ENCODE measurements around the gene IRF4. TPM values are rescaled to one million over a fixed set of nuclear protein-coding genes. Genes with fewer than 3 reads are reported as not detected.

Gene IRF4
- total and polyA plus RNA-seq, 3 donors from 2014 or later, result 1.8 to 7.4 (median 3.7) TPM

DNA sequence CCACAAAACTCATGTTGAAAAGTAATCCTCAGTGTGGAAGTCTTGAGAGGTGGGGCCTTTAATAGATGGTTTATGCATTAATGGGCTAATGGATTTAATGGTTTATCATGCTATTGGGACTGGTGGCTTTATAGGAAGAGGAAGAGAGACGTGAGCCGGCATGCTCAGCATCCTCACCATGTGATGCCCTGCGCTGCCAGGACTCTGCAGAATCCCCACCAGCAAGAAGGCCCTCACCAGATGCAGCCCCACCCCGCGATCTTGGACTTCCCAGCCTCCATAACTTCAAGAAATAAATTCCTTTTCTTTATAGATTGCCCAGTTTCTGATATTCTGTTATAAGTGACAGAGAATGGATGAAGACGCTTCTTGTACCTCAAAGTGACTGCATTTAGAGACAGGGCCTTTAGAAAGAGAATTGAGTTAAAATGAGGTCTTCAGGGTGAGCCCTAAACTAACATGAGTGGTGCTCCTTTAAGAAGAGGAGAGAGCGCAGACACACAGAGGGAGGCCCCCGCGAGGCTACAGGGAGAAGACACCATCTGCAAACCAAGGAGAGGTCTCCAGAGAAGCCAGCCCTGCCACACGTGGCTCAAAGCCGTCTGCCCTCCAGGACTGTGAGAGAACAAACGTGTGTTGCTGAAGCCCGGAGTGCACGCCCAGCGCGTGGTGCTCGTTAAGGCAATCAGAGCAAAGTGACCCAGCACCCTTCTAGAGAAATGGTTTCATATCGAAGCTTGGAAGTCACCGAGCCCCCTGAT is 56.9 kb downstream of the IRF4 start:
- H3K27me3 ChIP-seq, result no peaks in the 10 kb centered on the region
- TF ChIP-seq CTCF (IDR thresholded peaks at IDR 0.05) (no peak), POLR2A (IDR thresholded peaks at IDR 0.05) (no peak)
- DNase-seq, result peak; percentile 9
- intact Hi-C loops (cut with DNase I; ENCODE audit: low total_unique reads), result no loop called here
- peaks cover 12% of the 10 kb centered on the region for H3K4me1 ChIP-seq
- H3K9me3 ChIP-seq, result no peaks in the 10 kb centered on the region
- no peaks in the 10 kb centered on the region for H3K36me3 ChIP-seq (ENCODE audit: low read depth, missing control alignments)
- H3K4me3 ChIP-seq, result no peak overlapping the region
- 73 to 81% methylated on average over 10 to 19 of the region's 19 CpGs for WGBS, 2 donors
- no peak overlapping the region for H3K27ac ChIP-seq

DNA sequence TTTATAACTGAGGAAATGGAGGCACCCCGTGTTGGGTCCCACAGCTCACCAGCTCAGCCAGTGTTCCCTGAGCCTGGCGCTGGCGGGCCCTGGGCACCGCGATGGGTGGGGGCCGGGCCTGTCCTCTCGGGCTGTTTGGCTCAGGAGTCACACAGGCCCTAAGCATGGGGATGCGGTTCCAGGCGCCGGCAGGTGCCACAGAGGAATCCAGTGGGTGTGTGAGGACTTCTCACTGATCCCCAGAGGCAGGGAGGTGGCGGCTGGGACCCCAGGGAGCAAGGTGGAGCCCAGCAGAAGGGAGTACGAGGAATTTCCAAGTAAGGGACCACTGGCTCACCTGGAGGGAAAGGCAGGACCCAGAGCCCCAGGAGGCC is 57.5 kb downstream of the IRF4 start:
- Histone ChIP-seq H3K9me3 (no peaks in the 10 kb centered on the region), H3K4me3 (no peak overlapping the region), H3K36me3 (ENCODE audit: low read depth, missing control alignments) (no peaks in the 10 kb centered on the region), H3K4me1 (peaks cover 14% of the 10 kb centered on the region), H3K27me3 (no peaks in the 10 kb centered on the region), H3K27ac (no peak overlapping the region)
- intact Hi-C loops (cut with DNase I; ENCODE audit: low total_unique reads), result no loop called here
- peak; percentile 10 for DNase-seq
- TF ChIP-seq CTCF (IDR thresholded peaks at IDR 0.05) (no peak), POLR2A (IDR thresholded peaks at IDR 0.05) (no peak)
- 94% methylated on average over 12 of the region's 12 CpGs; no CpG with 5 or more reads in 1 of the 2 donors for WGBS, 2 donors

- H3K27ac ChIP-seq, result no peak overlapping the region
- 48 to 90% methylated on average over 17 to 60 of the region's 62 CpGs for WGBS, 2 donors
- peak; percentile 12 for DNase-seq
- peak overlapping the region; percentile 21 to 34 for H3K4me3 ChIP-seq
- TF ChIP-seq CTCF (IDR thresholded peaks at IDR 0.05) (no peak), POLR2A (IDR thresholded peaks at IDR 0.05) (no peak)
- no peaks in the 10 kb centered on the region for H3K27me3 ChIP-seq
- no peaks in the 10 kb centered on the region for H3K36me3 ChIP-seq (ENCODE audit: low read depth, missing control alignments)
- intact Hi-C loops (cut with DNase I; ENCODE audit: low total_unique reads), result no loop called here
- H3K4me1 ChIP-seq, result peaks cover 16% of the 10 kb centered on the region
- H3K9me3 ChIP-seq, result no peaks in the 10 kb centered on the region
These were observed 58.2 kb downstream of the IRF4 start for GRCh38 chr6:449486-450419.

GRCh38 chr6:451336-451735 is 59.8 kb downstream of the IRF4 start:
- H3K4me1 ChIP-seq, result peaks cover 18% of the 10 kb centered on the region
- no peaks in the 10 kb centered on the region for H3K27me3 ChIP-seq
- TF ChIP-seq POLR2A (IDR thresholded peaks at IDR 0.05) (no peak), CTCF (IDR thresholded peaks at IDR 0.05) (no peak)
- H3K27ac ChIP-seq, result no peak overlapping the region
- intact Hi-C loops (cut with DNase I; ENCODE audit: low total_unique reads), result no loop called here
- H3K9me3 ChIP-seq, result no peaks in the 10 kb centered on the region
- DNase-seq, result peak; percentile 19
- 64 to 88% methylated on average over 12 of the region's 12 CpGs for WGBS, 2 donors
- no peaks in the 10 kb centered on the region for H3K36me3 ChIP-seq (ENCODE audit: low read depth, missing control alignments)
- H3K4me3 ChIP-seq, result peak overlapping the region in 1 of 2 donors; percentile 38

Data from testis (tissue), 3 donors.